DMS 273 treated with DMSO at 0.1 percent for 48 hours (cell line): ENCODE data around the gene EXOC3L4.

ENCODE experiments used
- DNase-seq: peaks from one replicate; lab custom pipeline; 2025; lab: John Stamatoyannopoulos, UW

The EXOC3L4 gene

GRCh38 chr14:103091041-103091882, 3.3 kb upstream of the EXOC3L4 start:
- no peak for DNase-seq

DNA sequence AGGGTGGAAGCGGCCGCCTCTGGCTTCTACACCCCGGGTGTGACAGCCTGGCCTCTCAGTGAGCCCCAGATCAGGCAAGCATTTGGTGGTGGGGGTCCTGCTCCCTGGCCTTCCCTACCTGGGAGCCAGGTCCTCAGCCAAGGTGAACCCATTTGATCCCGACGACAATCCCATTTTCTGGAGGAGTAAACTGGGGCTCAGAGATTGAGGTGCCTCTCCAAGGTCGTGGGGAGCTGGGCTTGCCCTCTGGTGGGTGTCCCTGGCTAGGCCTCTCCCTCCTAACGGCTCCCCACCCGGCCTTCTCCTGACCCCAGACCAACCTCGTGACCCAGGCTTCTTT, 2.7 kb upstream of the EXOC3L4 start:
- DNase-seq: no peak

- no peak for DNase-seq
These were observed 594 bp upstream of the EXOC3L4 start for GRCh38 chr14:103093856-103094405.

GRCh38 chr14:103095210-103095778, 769 bp downstream of the EXOC3L4 start:
- DNase-seq: no peak

- no peak for DNase-seq
These were observed 1.9 kb downstream of the EXOC3L4 start for GRCh38 chr14:103096387-103096786.

- no peak for DNase-seq
These were observed 2.9 kb downstream of the EXOC3L4 start for GRCh38 chr14:103097244-103097993.

DNA sequence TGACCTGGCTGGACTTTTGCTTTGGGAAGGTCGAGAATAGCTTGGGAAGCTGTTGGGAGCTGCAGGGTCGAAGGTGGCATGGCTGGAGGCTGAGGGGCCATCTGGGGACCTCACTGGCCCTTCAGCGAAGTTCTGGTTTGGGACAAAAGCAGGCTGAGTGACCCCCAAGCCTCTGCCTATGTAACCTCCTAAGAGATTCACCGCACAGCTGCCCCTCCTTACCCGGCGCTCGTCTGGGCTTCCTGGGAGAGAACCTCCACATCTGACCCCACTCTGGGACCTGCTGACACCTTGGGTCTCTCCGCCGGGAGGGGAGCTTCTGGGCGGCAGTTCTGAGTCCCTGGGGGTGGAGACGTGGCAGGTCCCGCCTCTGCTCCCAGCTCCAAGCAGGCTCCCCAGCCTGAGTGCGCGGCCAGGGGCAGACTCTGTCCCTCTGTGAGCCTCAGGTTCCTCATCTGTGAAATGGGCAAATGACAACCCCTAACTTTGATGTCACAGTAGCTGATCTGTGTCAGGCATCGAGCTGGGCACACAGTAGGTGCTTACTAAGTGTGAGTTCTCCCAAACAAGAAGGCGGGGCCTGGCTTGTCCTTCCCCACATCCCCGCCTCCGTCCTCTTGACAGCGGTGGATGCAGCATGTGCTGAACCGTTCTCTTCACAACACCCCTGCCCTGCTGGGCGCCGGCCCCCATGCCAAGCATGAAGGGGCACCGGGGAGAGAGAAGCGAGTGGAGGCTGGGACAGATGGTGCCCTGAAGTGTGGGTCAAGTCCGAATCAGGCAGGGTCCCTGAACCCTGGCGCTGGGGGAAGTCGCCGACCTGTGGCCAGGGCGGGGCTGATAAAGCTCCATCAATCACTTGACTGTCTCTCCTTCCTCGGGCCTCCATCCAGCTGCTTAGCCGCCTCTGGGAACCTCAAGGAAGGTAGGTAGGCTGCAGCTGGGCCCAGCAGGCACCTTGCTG, 3.8 kb downstream of the EXOC3L4 start:
- no peak for DNase-seq

- DNase-seq: no peak
These were observed 4.7 kb downstream of the EXOC3L4 start for GRCh38 chr14:103099081-103099732.

DNA sequence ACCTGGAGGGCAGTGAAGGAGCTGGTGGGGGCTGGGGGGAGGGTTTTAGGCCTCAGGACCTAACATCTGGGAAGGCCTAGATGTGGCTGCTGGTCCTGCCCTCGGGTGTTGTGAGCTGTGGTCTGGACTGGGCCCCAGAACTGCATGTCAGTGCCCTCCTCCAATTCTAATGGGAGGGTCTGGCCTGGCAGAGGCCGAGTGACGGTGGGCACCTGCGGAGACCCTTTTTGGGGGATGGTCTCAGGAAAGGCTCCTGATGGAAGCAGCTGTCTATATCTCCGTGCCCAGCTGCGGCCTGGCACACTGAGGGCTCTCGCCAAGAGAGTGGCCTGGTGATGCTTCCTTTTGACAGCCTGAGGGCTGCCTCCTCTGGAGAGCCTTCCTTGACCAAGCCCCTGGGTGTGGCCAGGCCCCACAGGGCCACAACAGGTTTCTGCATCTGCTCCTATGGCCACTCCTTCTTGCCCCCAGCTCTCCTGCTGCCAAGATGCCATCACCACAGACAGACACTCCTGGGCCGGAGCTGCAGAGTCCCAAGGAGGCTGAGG, 5.3 kb downstream of the EXOC3L4 start:
- DNase-seq: no peak

- no peak for DNase-seq
These were observed 6.0 kb downstream of the EXOC3L4 start for GRCh38 chr14:103100281-103101121.

GRCh38 chr14:103101257-103101962, 6.9 kb downstream of the EXOC3L4 start:
- DNase-seq: no peak

GRCh38 chr14:103101963-103102688, 7.6 kb downstream of the EXOC3L4 start:
- no peak for DNase-seq

- DNase-seq: no peak
These were observed 8.2 kb downstream of the EXOC3L4 start for GRCh38 chr14:103102689-103103260.

DNA sequence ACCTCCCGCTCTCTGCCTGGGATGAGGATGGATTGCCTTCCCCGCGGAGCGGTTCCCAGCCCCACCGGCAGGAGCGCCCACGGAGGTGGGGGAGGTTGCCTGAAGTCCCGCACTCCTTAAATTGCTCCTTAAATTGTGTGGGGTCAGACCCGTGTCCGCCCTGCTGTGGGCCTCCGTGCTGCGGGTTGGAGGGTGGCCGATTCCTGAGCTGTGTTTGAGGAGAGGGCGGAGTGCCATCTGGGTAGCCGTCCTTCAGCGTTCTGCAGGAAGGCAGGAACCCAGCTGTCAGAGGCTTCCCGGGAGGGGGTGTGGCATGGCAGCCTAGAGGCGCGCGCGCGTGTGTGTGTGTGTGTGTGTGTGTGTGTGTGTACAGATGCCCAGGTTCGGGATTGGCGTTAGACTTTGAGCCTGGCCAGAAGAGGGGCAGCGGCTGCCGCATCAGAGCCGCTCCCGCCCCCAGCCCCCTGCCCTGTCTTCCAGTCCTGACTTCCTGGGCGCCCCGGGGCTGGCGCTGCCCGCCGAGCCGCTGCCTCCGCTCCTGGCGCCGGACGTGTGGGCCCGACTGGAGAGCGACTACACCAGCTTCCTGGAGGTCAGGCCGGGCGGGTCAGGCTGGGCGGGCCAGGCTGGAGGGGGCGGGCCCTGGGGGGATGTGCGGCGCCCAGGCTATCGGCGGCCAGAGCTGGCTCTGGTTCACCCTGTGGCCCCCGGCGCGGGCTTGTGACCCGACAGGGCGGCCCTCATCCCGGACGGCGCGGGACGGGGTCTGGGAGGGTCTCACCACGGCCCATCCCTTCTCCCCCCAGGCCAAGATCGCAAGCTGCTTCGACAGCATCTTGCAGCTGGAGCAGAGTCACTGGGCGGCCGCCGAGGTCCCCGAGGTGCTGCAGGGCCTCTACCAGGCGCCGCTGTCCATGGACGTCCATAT, 9.2 kb downstream of the EXOC3L4 start:
- DNase-seq: peak; percentile 86

DNA sequence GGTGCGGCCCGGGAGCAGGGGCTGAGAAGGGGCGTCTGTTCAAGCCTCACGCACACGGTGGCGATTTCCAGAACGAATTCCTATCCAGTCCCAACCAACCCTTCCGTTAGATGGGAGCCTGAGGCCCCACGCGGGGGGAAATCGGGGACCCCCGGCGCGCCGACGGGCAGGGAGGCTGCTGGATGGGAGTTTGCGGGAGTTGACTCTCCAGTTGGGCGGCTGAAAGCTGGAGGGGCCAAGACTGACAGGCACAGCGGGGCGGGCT, 9.8 kb downstream of the EXOC3L4 start:
- no peak for DNase-seq

DNA sequence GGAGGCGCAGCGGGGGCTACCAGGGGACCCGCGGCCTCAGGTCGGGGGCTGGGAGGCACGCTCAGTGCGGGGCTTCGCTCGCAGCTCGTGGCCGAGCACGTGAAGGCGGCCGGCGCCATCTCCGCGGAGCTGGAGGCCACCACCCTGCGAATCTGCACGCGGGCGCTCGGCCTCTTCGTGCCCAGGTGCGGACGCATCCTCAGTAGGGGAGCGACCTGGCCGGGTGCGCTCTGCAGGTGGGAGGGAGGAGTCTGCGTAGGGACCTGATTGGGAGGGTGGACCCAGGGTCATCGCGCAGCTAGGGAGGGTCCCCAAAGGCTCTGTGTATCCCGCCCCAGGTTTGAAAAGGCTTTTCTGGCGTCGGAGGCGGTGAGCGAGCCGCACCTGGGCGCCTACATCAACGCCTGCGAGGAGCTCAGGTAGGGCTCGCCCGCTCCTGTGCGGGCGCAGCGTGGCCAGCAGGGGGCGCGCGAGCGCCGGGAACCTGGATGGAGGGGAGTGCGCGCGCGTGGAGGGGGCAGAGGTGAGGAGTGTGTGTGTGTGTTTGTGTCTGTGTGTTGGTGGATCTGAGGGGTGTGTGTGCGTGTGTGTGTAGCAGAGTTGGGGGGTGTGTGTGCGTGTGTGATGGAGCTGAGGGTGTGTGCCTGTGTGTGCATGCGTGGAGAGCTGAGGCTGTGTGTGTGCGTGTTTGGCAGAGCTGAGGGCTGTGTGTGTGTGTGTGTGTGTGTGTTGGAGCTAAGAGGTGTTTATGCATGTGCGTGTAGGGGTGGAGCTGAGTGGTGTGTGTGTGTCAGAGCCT, 10.3 kb downstream of the EXOC3L4 start:
- no peak for DNase-seq
